Measurements from ENCODE around the gene WFDC5. TPM values are rescaled to one million over a fixed set of nuclear protein-coding genes. Genes with fewer than 3 reads are reported as not detected.

Gene WFDC5
- total RNA-seq, 4 donors from 2014 or later: not detected

DNA sequence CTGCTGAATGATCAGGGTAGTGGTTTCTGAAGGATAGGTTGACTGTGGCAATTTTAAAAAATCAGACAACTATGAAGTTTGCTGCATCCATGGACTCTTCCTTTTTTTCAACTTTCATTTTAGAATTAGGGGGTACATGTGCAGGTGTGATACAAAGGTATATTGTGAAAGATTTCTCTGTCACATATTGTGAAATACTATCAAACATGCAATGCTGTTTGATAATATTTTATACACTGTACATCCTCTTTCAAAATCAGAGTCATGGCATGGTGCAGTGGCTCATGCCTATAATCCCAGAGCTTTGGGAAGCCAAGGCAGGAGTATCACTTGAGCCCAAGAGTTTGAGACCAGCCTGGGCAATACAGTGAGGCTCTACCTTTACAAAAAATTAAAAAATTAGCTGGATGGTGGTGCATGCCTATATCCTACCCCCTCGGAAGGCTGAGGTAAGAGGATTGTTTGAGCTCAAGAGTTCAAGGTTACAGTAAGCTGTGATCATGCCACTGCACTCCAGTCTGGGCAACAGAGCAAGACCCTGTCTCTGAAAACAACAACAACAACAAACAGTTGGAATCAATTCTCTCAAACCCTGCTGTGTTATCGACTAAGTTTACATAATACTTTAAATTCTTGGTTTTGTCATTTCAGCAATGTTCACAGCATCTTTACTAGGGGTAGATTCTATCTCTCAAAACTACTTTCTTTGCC lies 4.7 kb upstream of the WFDC5 start:
- Histone ChIP-seq H3K4me3 (no peak overlapping the region), H3K27me3 (peaks cover 62% of the 10 kb centered on the region), H3K9me3 (peaks cover 0 to 6% (median 0%) of the 10 kb centered on the region in 3 donors), H3K27ac (no peak overlapping the region), H3K4me1 (no peaks in the 10 kb centered on the region), H3K36me3 (no peaks in the 10 kb centered on the region)
- WGBS, 2 donors (ENCODE audit: low coverage in 1 of 2): 57 to 94% methylated on average over 1 to 2 of the region's 2 CpGs
- TF ChIP-seq, protein P1, sequence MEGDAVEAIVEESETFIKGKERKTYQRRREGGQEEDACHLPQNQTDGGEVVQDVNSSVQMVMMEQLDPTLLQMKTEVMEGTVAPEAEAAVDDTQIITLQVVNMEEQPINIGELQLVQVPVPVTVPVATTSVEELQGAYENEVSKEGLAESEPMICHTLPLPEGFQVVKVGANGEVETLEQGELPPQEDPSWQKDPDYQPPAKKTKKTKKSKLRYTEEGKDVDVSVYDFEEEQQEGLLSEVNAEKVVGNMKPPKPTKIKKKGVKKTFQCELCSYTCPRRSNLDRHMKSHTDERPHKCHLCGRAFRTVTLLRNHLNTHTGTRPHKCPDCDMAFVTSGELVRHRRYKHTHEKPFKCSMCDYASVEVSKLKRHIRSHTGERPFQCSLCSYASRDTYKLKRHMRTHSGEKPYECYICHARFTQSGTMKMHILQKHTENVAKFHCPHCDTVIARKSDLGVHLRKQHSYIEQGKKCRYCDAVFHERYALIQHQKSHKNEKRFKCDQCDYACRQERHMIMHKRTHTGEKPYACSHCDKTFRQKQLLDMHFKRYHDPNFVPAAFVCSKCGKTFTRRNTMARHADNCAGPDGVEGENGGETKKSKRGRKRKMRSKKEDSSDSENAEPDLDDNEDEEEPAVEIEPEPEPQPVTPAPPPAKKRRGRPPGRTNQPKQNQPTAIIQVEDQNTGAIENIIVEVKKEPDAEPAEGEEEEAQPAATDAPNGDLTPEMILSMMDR (IDR thresholded peaks at IDR 0.05): no peak
- TF ChIP-seq POLR2AphosphoS5 (IDR thresholded peaks at IDR 0.05): no peak
- TF ChIP-seq POLR2A (IDR thresholded peaks at IDR 0.05): no peak
- TF ChIP-seq EP300 (IDR thresholded peaks at IDR 0.05): no peak
- no peak for ATAC-seq

DNA sequence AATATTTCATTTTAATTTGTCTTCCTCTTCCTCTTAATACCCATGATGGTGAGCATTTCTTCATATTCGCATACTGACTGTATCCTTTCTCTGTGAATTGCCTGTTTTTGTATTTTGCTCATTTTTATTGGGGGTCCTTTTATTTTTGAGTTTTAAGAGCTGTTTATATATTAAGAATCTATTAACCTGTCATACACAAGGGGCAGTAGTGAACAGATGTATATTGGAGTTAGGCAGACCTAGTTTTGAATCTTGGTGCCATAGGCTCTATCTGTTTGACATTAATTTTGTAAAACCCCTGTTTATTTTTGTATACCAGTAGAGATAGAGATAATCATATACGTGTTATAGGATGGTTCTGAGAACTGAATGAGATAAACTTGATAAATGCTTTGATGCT lies 3.1 kb upstream of the WFDC5 start:
- H3K36me3 ChIP-seq: no peaks in the 10 kb centered on the region
- 74 to 76% methylated on average over 2 of the region's 2 CpGs for WGBS, 2 donors (ENCODE audit: low coverage in 1 of 2)
- H3K27me3 ChIP-seq: peaks cover 61% of the 10 kb centered on the region
- TF ChIP-seq POLR2AphosphoS5 (IDR thresholded peaks at IDR 0.05) (no peak), POLR2A (IDR thresholded peaks at IDR 0.05) (no peak), EP300 (IDR thresholded peaks at IDR 0.05) (no peak)
- TF ChIP-seq, protein P1 (IDR thresholded peaks at IDR 0.05): no peak
- H3K4me3 ChIP-seq: no peak overlapping the region
- no peaks in the 10 kb centered on the region for H3K9me3 ChIP-seq
- no peaks in the 10 kb centered on the region for H3K4me1 ChIP-seq
- H3K27ac ChIP-seq: no peak overlapping the region
- ATAC-seq: no peak

DNA sequence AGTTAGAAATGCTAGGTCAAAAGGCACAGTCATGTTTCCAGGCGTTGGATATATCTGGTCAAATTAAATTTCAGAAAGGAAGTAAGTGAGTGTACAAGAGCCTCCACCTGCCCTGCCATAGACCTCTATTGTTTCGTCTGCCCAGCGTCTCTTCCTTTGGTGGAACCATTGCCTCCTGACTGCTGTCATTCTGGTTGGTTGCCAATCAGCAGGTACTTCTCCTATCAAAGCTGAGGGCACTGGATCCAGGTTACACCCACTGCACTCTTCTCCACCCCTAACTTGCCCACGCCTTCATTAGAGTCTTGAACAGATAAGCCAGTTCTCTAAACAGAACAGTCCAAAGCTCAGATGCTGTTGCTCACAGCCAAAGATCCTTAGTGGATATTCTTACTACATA lies 2.6 kb upstream of the WFDC5 start:
- no peaks in the 10 kb centered on the region for H3K36me3 ChIP-seq
- no peak overlapping the region for H3K4me3 ChIP-seq
- no peak for TF ChIP-seq POLR2AphosphoS5 (IDR thresholded peaks at IDR 0.05)
- no peak for TF ChIP-seq EP300 (IDR thresholded peaks at IDR 0.05)
- TF ChIP-seq POLR2A (IDR thresholded peaks at IDR 0.05): no peak
- TF ChIP-seq, protein P1 (IDR thresholded peaks at IDR 0.05): no peak
- peaks cover 61% of the 10 kb centered on the region for H3K27me3 ChIP-seq
- no peaks in the 10 kb centered on the region for H3K9me3 ChIP-seq
- 55 to 68% methylated on average over 4 of the region's 4 CpGs for WGBS, 2 donors (ENCODE audit: low coverage in 1 of 2)
- no peak overlapping the region for H3K27ac ChIP-seq
- no peaks in the 10 kb centered on the region for H3K4me1 ChIP-seq
- ATAC-seq: no peak

DNA sequence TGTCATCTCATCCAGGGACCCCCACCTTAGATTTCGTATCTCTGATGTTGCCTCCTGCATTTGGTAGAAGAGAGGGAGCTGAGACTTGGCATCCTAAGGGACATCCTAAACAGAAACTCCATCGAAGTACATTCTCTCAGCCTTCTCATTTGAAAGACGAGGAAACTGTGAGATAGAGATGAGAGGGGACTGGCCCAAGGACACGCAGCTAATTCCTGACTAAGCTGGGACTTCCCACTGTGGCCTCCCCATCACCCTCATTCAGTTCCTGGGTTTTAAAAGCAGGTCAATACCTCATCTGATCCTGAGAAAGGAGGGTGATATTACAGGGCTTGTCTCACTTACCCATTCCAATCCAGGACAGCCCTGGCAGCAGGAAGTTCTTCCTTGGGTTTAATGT lies 855 bp upstream of the WFDC5 start:
- 67 to 76% methylated on average over 1 to 3 of the region's 4 CpGs for whole genome bisulfite sequencing, 2 donors (ENCODE audit: low coverage in 1 of 2)
- no peaks in the 10 kb centered on the region for H3K36me3 ChIP-seq
- no peaks in the 10 kb centered on the region for H3K4me1 ChIP-seq
- H3K9me3 ChIP-seq: no peaks in the 10 kb centered on the region
- TF ChIP-seq, protein P1 (IDR thresholded peaks at IDR 0.05): no peak
- ATAC-seq: no peak
- peaks cover 66% of the 10 kb centered on the region for H3K27me3 ChIP-seq
- H3K4me3 ChIP-seq: no peak overlapping the region
- no peak overlapping the region for H3K27ac ChIP-seq

DNA sequence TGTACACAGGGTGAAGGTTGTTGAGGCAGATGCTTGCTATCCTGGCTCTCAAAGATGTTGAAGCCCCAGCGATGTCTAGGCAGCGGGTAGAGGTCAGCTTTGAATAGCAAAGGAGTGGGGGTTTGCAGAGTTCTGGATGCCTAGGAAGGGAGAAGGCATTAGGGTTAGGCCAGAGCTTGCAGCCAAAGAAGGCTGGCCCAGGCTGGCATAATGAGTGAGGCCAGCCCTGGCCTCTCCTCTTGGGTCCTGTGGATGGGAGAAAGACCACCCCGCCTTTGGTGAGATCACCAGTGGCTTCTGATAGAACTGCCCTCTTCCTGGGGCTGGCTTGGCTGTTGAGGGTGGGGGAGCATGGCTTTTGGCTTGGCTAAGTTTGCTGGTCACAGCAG lies 406 bp upstream of the WFDC5 start:
- H3K27ac ChIP-seq: no peak overlapping the region
- no peak for ATAC-seq

More for the DNA sequence above, 406 bp upstream of the WFDC5 start:
- Histone ChIP-seq H3K27me3 (peaks cover 69% of the 10 kb centered on the region), H3K4me3 (no peak overlapping the region), H3K9me3 (no peaks in the 10 kb centered on the region), H3K36me3 (no peaks in the 10 kb centered on the region), H3K4me1 (no peaks in the 10 kb centered on the region)
- no peak for TF ChIP-seq EP300 (IDR thresholded peaks at IDR 0.05)
- no peak for TF ChIP-seq POLR2AphosphoS5 (IDR thresholded peaks at IDR 0.05)
- TF ChIP-seq POLR2A (IDR thresholded peaks at IDR 0.05): no peak
- TF ChIP-seq, protein P1 (IDR thresholded peaks at IDR 0.05): no peak
- no CpG with 5 or more reads among the region's 3 CpGs for WGBS, 2 donors (ENCODE audit: low coverage in 1 of 2)

Data from gastroesophageal sphincter (tissue), 4 donors.